HUES6 (cell line): Measurements from ENCODE around the gene PLCH1.

Source experiments
- H3K27ac ChIP-seq: 2 replicates; pipeline ENCODE4 v1.7.0; 2013; ENCODE audit warnings: low read depth, mild to moderate bottlenecking, low read length, inconsistent platforms
- H3K27me3 ChIP-seq: 2 replicates; pipeline ENCODE4 v1.6.1; 2013; ENCODE audit warnings: low read length; ENCODE audit not compliant: control insufficient read depth, insufficient read depth
- H3K36me3 ChIP-seq: 2 replicates; pipeline ENCODE4 v1.6.1; 2013; ENCODE audit warnings: low read length; ENCODE audit not compliant: control insufficient read depth, insufficient read depth
- H3K4me1 ChIP-seq: 2 replicates; pipeline ENCODE4 v1.6.1; 2013; ENCODE audit warnings: low read length; ENCODE audit not compliant: control insufficient read depth, insufficient read depth
- H3K4me3 ChIP-seq: 2 replicates; pipeline ENCODE4 v1.5.1; 2013; ENCODE audit warnings: low read depth, low read length
- H3K9ac ChIP-seq: one replicate; pipeline ENCODE4 v1.6.1; 2013; ENCODE audit warnings: mild to moderate bottlenecking, low read length
- H3K9me3 ChIP-seq: 2 replicates; pipeline ENCODE4 v1.6.1; 2013; ENCODE audit warnings: low read depth, low read length; ENCODE audit not compliant: control insufficient read depth, insufficient read depth

Gene PLCH1

GRCh38 chr3:155603302-155603701, 141.6 kb downstream of the PLCH1 start:
- Histone ChIP-seq H3K27ac (no peak overlapping the region), H3K36me3 (no peaks in the 10 kb centered on the region), H3K9ac (no peak overlapping the region), H3K4me3 (no peak overlapping the region), H3K9me3 (no peaks in the 10 kb centered on the region), H3K27me3 (no peaks in the 10 kb centered on the region), H3K4me1 (peaks cover 19% of the 10 kb centered on the region)

DNA sequence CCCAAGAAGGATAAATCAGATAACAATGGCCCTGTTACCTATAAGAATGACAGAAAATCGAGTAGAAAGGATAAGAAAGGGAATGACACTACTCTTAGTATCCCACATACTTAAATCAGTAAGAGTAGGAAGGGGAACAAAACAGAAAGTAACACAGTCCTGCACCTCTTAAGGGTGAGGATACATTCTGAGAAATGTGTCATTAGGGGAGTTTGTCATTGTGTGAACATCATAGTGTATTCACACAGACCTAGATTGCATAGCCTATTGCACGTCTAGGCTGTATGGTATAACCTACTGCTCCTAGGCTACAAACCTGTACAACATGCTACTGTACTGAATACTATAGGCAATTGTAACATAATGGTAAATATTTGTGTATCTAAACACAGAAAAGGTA, 142.6 kb downstream of the PLCH1 start:
- Histone ChIP-seq H3K36me3 (no peaks in the 10 kb centered on the region), H3K27ac (no peak overlapping the region), H3K9me3 (no peaks in the 10 kb centered on the region), H3K4me1 (peaks cover 9% of the 10 kb centered on the region), H3K4me3 (no peak overlapping the region), H3K9ac (no peak overlapping the region), H3K27me3 (no peaks in the 10 kb centered on the region)

DNA sequence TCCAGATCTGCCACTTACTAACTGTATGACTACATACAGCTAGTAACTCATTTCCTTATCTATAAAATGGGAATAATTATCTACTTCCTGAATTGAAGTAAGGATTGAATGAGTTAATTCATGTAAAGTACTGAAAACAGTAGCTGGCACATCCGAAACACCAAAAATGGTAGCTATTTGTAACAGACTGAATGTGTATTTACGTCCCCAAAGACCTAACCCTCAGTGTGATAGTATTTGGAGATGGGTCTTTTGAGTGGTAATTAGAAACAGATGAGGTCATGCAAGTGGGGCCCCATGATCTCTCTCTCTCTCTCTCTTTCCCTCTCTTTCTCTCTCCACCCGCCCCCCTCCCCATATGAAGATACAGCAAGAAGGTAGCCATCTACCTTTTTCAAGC, 146.2 kb downstream of the PLCH1 start:
- Histone ChIP-seq H3K27me3 (no peaks in the 10 kb centered on the region), H3K4me1 (peaks cover 3% of the 10 kb centered on the region; the same call in 1 of the 2 replicates), H3K9me3 (no peaks in the 10 kb centered on the region), H3K4me3 (no peak overlapping the region), H3K9ac (no peak overlapping the region), H3K27ac (no peak overlapping the region), H3K36me3 (peaks cover 2% of the 10 kb centered on the region; the same call in 1 of the 2 replicates)

GRCh38 chr3:155596615-155597014, 148.3 kb downstream of the PLCH1 start:
- H3K36me3 ChIP-seq = peaks cover 3% of the 10 kb centered on the region; the same call in 1 of the 2 replicates
- H3K27ac ChIP-seq = no peak overlapping the region
- H3K4me1 ChIP-seq = no peaks in the 10 kb centered on the region
- H3K27me3 ChIP-seq = no peaks in the 10 kb centered on the region
- H3K4me3 ChIP-seq = no peak overlapping the region
- H3K9ac ChIP-seq = no peak overlapping the region
- no peaks in the 10 kb centered on the region for H3K9me3 ChIP-seq

GRCh38 chr3:155595371-155595770, 149.5 kb downstream of the PLCH1 start:
- no peaks in the 10 kb centered on the region for H3K9me3 ChIP-seq
- no peak overlapping the region for H3K4me3 ChIP-seq
- H3K4me1 ChIP-seq = no peaks in the 10 kb centered on the region
- no peak overlapping the region for H3K27ac ChIP-seq
- H3K27me3 ChIP-seq = no peaks in the 10 kb centered on the region
- H3K9ac ChIP-seq = no peak overlapping the region
- H3K36me3 ChIP-seq = peaks cover 3% of the 10 kb centered on the region; the same call in 1 of the 2 replicates

DNA sequence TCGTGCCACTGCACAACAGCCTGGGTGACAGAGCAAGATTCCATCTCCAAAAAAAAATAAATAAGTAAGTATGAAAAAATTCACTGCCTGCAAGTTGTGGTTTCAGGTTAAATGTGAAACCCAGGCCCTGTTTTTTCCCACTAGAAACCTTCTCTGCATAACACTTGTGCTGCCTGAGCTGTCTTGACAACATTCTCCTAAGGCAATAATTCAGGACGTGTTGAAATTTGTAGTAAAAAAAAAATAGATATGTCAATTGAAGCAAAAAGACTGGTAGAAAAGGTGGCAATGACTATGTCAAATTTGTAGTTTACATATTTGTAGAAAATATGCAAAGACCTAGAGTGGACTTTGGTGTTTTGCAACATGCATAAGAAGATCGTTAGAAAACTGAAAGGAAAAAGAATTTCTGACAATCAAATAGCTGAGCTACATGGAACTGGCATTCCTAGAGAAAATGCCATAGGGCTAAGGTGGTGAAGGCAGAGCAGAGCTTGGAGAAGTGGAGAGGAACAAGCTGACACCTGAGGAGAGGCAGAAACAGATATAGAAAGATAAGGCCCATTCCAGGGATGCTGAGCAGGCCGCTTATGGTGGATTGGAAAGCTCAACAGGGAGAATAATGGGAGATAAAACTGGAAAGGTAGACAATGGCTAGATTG, 150.2 kb downstream of the PLCH1 start:
- Histone ChIP-seq H3K4me3 (no peak overlapping the region), H3K36me3 (peaks cover 3% of the 10 kb centered on the region; the same call in 1 of the 2 replicates), H3K27me3 (no peaks in the 10 kb centered on the region), H3K9me3 (no peaks in the 10 kb centered on the region), H3K4me1 (no peaks in the 10 kb centered on the region), H3K9ac (no peak overlapping the region), H3K27ac (no peak overlapping the region)

GRCh38 chr3:155587581-155587980, 157.3 kb downstream of the PLCH1 start:
- no peaks in the 10 kb centered on the region for H3K36me3 ChIP-seq
- peaks cover 13% of the 10 kb centered on the region for H3K4me1 ChIP-seq
- H3K9me3 ChIP-seq = no peaks in the 10 kb centered on the region
- H3K27ac ChIP-seq = no peak overlapping the region
- no peaks in the 10 kb centered on the region for H3K27me3 ChIP-seq
- no peak overlapping the region for H3K9ac ChIP-seq
- no peak overlapping the region for H3K4me3 ChIP-seq

- Histone ChIP-seq H3K4me3 (no peak overlapping the region), H3K27me3 (no peaks in the 10 kb centered on the region), H3K4me1 (peaks cover 13% of the 10 kb centered on the region), H3K9ac (no peak overlapping the region), H3K36me3 (no peaks in the 10 kb centered on the region), H3K27ac (peak overlapping the region; percentile 62; the same call in 1 of the 2 replicates), H3K9me3 (no peaks in the 10 kb centered on the region)
These were observed 159.5 kb downstream of the PLCH1 start for GRCh38 chr3:155585384-155585783.

DNA sequence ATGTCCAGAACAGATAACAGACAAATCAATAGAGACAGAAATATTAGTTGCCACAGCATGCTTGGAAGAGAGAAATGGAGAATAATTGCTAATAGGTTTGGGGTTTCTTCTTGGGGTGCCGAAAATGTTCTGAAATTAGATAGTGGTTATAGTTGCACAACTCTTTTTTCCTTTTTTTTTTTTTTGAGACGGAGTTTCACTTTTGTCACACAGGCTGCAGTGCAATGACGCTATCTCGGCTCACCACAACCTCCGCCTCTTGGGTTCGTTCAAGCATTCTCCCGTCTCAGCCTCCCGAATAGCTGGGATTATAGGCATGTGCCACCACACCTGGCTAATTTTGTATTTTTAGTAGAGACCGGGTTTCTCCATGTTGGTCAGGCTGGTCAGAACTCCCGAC, 163.3 kb downstream of the PLCH1 start:
- H3K36me3 ChIP-seq = no peaks in the 10 kb centered on the region
- H3K4me1 ChIP-seq = peaks cover 13% of the 10 kb centered on the region
- no peak overlapping the region for H3K4me3 ChIP-seq
- no peaks in the 10 kb centered on the region for H3K9me3 ChIP-seq
- H3K27ac ChIP-seq = no peak overlapping the region
- H3K9ac ChIP-seq = no peak overlapping the region
- H3K27me3 ChIP-seq = no peaks in the 10 kb centered on the region

- Histone ChIP-seq H3K9ac (no peak overlapping the region), H3K27ac (no peak overlapping the region), H3K4me3 (no peak overlapping the region), H3K4me1 (no peaks in the 10 kb centered on the region), H3K27me3 (no peaks in the 10 kb centered on the region), H3K36me3 (peaks cover 3% of the 10 kb centered on the region; the same call in 1 of the 2 replicates), H3K9me3 (peaks cover 5% of the 10 kb centered on the region; the same call in 1 of the 2 replicates)
These were observed 172.8 kb downstream of the PLCH1 start for GRCh38 chr3:155572085-155572484.

GRCh38 chr3:155568295-155568694, 176.6 kb downstream of the PLCH1 start:
- Histone ChIP-seq H3K27ac (no peak overlapping the region), H3K4me3 (no peak overlapping the region), H3K9ac (no peak overlapping the region), H3K36me3 (peaks cover 2% of the 10 kb centered on the region; the same call in 1 of the 2 replicates), H3K27me3 (no peaks in the 10 kb centered on the region), H3K4me1 (no peaks in the 10 kb centered on the region), H3K9me3 (peaks cover under 1% of the 10 kb centered on the region; the same call in 1 of the 2 replicates)
